K562 (cell line): ENCODE results near the gene KLHL33. TPM values are rescaled to one million over a fixed set of nuclear protein-coding genes. Genes with fewer than 3 reads are reported as not detected.

Experiments
- ATAC-seq: fragments of 200-7000 bp; cut with Tn5 transposase; 3 replicates; pipeline ENCODE4 v1.9.1; 2020; ENCODE audit warnings: moderate library complexity
- BruUV-seq: library from RNA; stranded (reverse); fragments of 400-500 nt; replicated peaks from 2 replicates; lab custom pipeline; 2021; lab: Mats Ljungman, UMichigan
- CTCF ChIA-PET: fragments of 300-600 bp; formaldehyde crosslinking; extraction: SDS; loops from one replicate; lab custom pipeline; 2021; ENCODE audit warnings: low intra/inter-chr PET ratio; lab: Yijun Ruan, JAX
- POLR2A ChIA-PET: fragments of 300-600, 350-650 bp; sonication (Branson Sonifier 250); formaldehyde crosslinking; extraction: SDS; loops from one replicate; lab custom pipeline; 2021; ENCODE audit warnings: antibody characterized with exemption, inconsistent platforms; lab: Yijun Ruan, JAX
- DNase-seq, 4 experiments: peaks; one replicate each; pipeline versions ENCODE4 v3.0.0 to v3.0.0-alpha.2; 2011 to 2018; ENCODE audit warnings: low spot score in 3 of 4, mixed read lengths in 3 of 4; ENCODE audit errors: extremely low read depth in 1 of 4
- FAIRE-seq: peaks from 2 replicates; lab custom pipeline; 2011; peaks lifted over from hg19 to GRCh38; lab: Jason Lieb, UNC
- H2AFZ ChIP-seq: 2 replicates; pipeline ENCODE4 v1.6.0; 2011; ENCODE audit warnings: low read depth, low read length, control low read depth, inconsistent platforms
- H3K27ac ChIP-seq: fragments of 200-600 bp; 3 replicates; pipeline ENCODE4 v1.8.0; 2011; ENCODE audit warnings: low read depth, mild to moderate bottlenecking, control low read depth, inconsistent platforms, low read length, moderate library complexity, mixed read lengths; ENCODE audit errors: extremely low read depth
- H3K27me3 ChIP-seq, 2 experiments: fragments of 300-600 bp in 1 of 2; 2 replicates in 1 of 2; 3 replicates in 1 of 2; pipeline versions ENCODE4 v1.6.0 to v1.8.0; 2011; ENCODE audit warnings: inconsistent platforms in 2 of 2, low read length in 2 of 2, mild to moderate bottlenecking in 1 of 2, mixed read lengths in 1 of 2, moderate library complexity in 1 of 2; ENCODE audit not compliant: control insufficient read depth in 2 of 2, insufficient read depth in 2 of 2
- H3K36me3 ChIP-seq: fragments of 300-600 bp; 3 replicates; pipeline ENCODE4 v1.8.0; 2011; ENCODE audit warnings: mild to moderate bottlenecking, low read length, inconsistent platforms; ENCODE audit not compliant: control insufficient read depth, insufficient read depth
- H3K4me1 ChIP-seq, 2 experiments: fragments of 200-600 bp in 1 of 2; replicated peaks in 1 of 2; 2 replicates in 1 of 2; 3 replicates in 1 of 2; pipeline versions ENCODE4 v1.5.1 to v1.8.0; 2011; ENCODE audit warnings: inconsistent platforms in 2 of 2, low read length in 2 of 2, mild to moderate bottlenecking in 1 of 2, mixed read lengths in 1 of 2, moderate library complexity in 1 of 2; ENCODE audit not compliant: control insufficient read depth in 2 of 2, insufficient read depth in 2 of 2
- H3K4me2 ChIP-seq: 2 replicates; pipeline ENCODE4 v1.6.1; 2011; ENCODE audit warnings: low read length, control low read depth, inconsistent platforms, mixed read lengths; ENCODE audit not compliant: insufficient read depth
- H3K4me3 ChIP-seq: fragments of 200-600 bp; sonication (generic), shearing (Covaris generic); 2 replicates; pipeline ENCODE4 v1.5.1; 2016; ENCODE audit warnings: control low read depth, inconsistent platforms
- H3K79me2 ChIP-seq: fragments of 200-600 bp; 3 replicates; pipeline ENCODE4 v1.8.0; 2011; ENCODE audit warnings: low read length, inconsistent platforms; ENCODE audit not compliant: control insufficient read depth, insufficient read depth
- H3K9ac ChIP-seq, 2 experiments: 2 replicates each; pipeline versions ENCODE4 v1.6.0 to v1.6.1; 2011; ENCODE audit warnings: low read depth in 2 of 2, low read length in 2 of 2, control low read depth in 1 of 2, inconsistent platforms in 1 of 2, mild to moderate bottlenecking in 1 of 2, mixed read lengths in 1 of 2; ENCODE audit not compliant: insufficient read depth in 1 of 2
- H3K9me1 ChIP-seq: one replicate; pipeline ENCODE4 v1.6.0; 2011; ENCODE audit warnings: inconsistent platforms, mild to moderate bottlenecking, low read length, moderate library complexity; ENCODE audit not compliant: control insufficient read depth, insufficient read depth
- H3K9me3 ChIP-seq: replicated peaks from 2 replicates; pipeline ENCODE4 v1.5.1; 2011; ENCODE audit warnings: low read depth, low read length, inconsistent platforms; ENCODE audit not compliant: control insufficient read depth, insufficient read depth
- H4K20me1 ChIP-seq: replicated peaks from 2 replicates; pipeline ENCODE4 v1.6.1; 2011; ENCODE audit warnings: low read length, inconsistent platforms, mixed read lengths; ENCODE audit not compliant: control insufficient read depth, insufficient read depth
- DEAF1 ChIP-seq: fragments of 450-650 bp; formaldehyde crosslinking; IDR thresholded peaks from 2 replicates; pipeline ENCODE4 v1.4.0; 2020; ENCODE audit warnings: mild to moderate bottlenecking, moderate library complexity
- E2F1 ChIP-seq: sonication (generic); formaldehyde crosslinking; IDR thresholded peaks from 2 replicates; pipeline ENCODE4 v1.8.1; 2023; ENCODE audit warnings: mild to moderate bottlenecking, missing genetic modification reagents, moderate library complexity
- HCFC1 ChIP-seq: IDR thresholded peaks from 2 replicates; pipeline ENCODE4 v1.6.1; 2012; ENCODE audit warnings: low read depth, low read length, improper control_type of control experiment
- MAFG ChIP-seq: fragments of 450-650 bp; conservative IDR thresholded peaks from 2 replicates; pipeline ENCODE4 v1.6.1; 2016; ENCODE audit warnings: missing genetic modification characterization, missing compliant biosample characterization
- RFX1 ChIP-seq: fragments of 450-650 bp; IDR thresholded peaks from 2 replicates; pipeline ENCODE4 v1.6.1; 2016; ENCODE audit warnings: mild to moderate bottlenecking, moderate library complexity
- SMARCC2 ChIP-seq: fragments of 450-650 bp; IDR thresholded peaks from 2 replicates; pipeline ENCODE4 v1.6.1; 2017; ENCODE audit warnings: antibody characterized with exemption, moderate library complexity, mild to moderate bottlenecking, low read depth
- TARDBP ChIP-seq: fragments of 450-650 bp; IDR thresholded peaks from 2 replicates; pipeline ENCODE4 v1.6.1; 2016
- TOE1 ChIP-seq, 2 experiments: fragments of 450-650 bp in 1 of 2; sonication (generic) in 1 of 2; formaldehyde crosslinking in 1 of 2; IDR thresholded peaks; 2 replicates each; pipeline versions ENCODE4 v1.7.1 to v1.8.0; 2016 to 2022; ENCODE audit warnings: borderline replicate concordance in 2 of 2, mild to moderate bottlenecking in 2 of 2, antibody characterized with exemption in 1 of 2, inconsistent platforms in 1 of 2, low read depth in 1 of 2, missing genetic modification reagents in 1 of 2, moderate library complexity in 1 of 2
- WGBS: fragments of 100-300 bp; shearing (Covaris generic); methylation state at CpG from one replicate; pipeline ENCODE4 v1.1.6; 2016; ENCODE audit warnings: low coverage, mixed read lengths; ENCODE audit not compliant: insufficient coverage; ENCODE audit errors: missing lambda C conversion rate; 5-methylcytosine and 5-hydroxymethylcytosine counted together
- in situ Hi-C: fragments of 300-500 bp; cut with MboI; formaldehyde crosslinking; loops from 4 replicates; pipeline ENCODE4 v1.15.0; 2018; ENCODE audit warnings: inconsistent platforms, mixed read lengths
- intact Hi-C: fragments of 100-400 bp; cut with micrococcal nuclease; formaldehyde crosslinking; loops from 2 replicates; pipeline ENCODE4 v1.14.2; 2022
- polyA plus RNA-seq, 8 experiments: library from polyadenylated mRNA; depleted of rRNA in 4 of 8; stranded (reverse) in 5 of 8; unstranded in 3 of 8; fragments of >200 nt; fragmentation: Nextera tagmentation in 2 of 8; fragmentation: Illumina TruSeq in 1 of 8; extraction: Ambion mirVana in 2 of 8; extraction: Trizol in 1 of 8; gene quantifications; 2 replicates each; pipeline versions ENCODE4 v1.2.1 to v1.2.3, GENCODE V29; 2011 to 2014; ENCODE audit warnings: inconsistent platforms in 1 of 8, missing spikeins in 1 of 8
- total RNA-seq, 7 experiments: library from RNA; depleted of rRNA in 6 of 7; stranded (reverse); fragments of >200 nt in 6 of 7; fragmentation: Illumina TruSeq in 2 of 7; extraction: Trizol in 2 of 7; gene quantifications; 2 replicates each; pipeline versions ENCODE4 v1.2.1 to v1.2.3, GENCODE V29; 2011 to 2021; ENCODE audit warnings: low replicate concordance in 1 of 7
- TF ChIP-seq, protein P1 (sequence below): sonication (generic); formaldehyde crosslinking; IDR thresholded peaks from 2 replicates; pipeline ENCODE4 v1.5.0; 2020; ENCODE audit warnings: missing genetic modification reagents
- TF ChIP-seq, protein P2 (sequence below): fragments of 450-650 bp; IDR thresholded peaks from 2 replicates; pipeline ENCODE4 v1.6.1; 2014; ENCODE audit warnings: low read depth, mild to moderate bottlenecking, moderate library complexity, borderline replicate concordance
- TF ChIP-seq, protein P3 (sequence below): sonication (generic); formaldehyde crosslinking; IDR thresholded peaks from 2 replicates; pipeline ENCODE4 v1.8.1; 2023; ENCODE audit warnings: mild to moderate bottlenecking, missing genetic modification reagents
- TF ChIP-seq, protein P4 (sequence below): fragments of 250-450 bp; sonication (Bioruptor Pico); IDR thresholded peaks from 2 replicates; pipeline ENCODE4 v1.4.0; 2020; ENCODE audit warnings: borderline replicate concordance

The KLHL33 gene
- total and polyA plus RNA-seq, 9 of the 15 experiments (the other 6 are each of a cell fraction or from before 2014, with no cell fraction given) = 0.04 to 0.27 (median 0.13) TPM; not detected in 6

DNA sequence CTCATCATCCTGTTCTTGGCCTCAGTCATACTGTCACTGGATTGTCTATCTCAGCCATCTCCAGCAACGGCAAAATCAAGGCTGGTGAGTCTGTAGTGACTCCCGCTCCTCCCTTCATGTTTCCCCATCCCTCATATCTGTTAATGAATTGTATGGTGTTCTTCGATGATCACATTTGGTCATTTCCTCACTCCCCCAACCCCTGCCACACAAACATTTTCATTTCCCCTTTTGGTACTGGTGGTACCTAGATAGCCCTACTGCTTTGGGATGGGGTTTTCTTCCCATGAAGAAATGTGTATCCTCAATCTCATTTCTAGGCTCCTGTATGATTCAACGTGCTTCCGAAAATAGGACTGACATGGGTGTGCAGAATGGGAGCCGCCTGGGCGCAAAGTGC, 2.7 kb upstream of the KLHL33 start:
- no peaks in the 10 kb centered on the region for H3K79me2 ChIP-seq
- BruUV-seq = no TSS peak
- POLR2A ChIA-PET = no interaction called here
- DNase-seq (no peak), FAIRE-seq (no peak), ATAC-seq (no peak)
- no peak overlapping the region for H3K9ac ChIP-seq
- in situ Hi-C loops (no loop called here), intact Hi-C loops (no loop called here)
- TF ChIP-seq TARDBP (no peak), TOE1 (IDR thresholded peaks at IDR 0.05; ENCODE audit: borderline replicate concordance) (no peak), TOE1 (CRISPR knock-in tag; IDR thresholded peaks at IDR 0.05; ENCODE audit: borderline replicate concordance, low read depth) (no peak), MAFG (tag) (no peak), DEAF1 (no peak), RFX1 (no peak), HCFC1 (no peak), SMARCC2 (no peak), E2F1 (CRISPR knock-in tag) (no peak)
- TF ChIP-seq, protein P1, sequence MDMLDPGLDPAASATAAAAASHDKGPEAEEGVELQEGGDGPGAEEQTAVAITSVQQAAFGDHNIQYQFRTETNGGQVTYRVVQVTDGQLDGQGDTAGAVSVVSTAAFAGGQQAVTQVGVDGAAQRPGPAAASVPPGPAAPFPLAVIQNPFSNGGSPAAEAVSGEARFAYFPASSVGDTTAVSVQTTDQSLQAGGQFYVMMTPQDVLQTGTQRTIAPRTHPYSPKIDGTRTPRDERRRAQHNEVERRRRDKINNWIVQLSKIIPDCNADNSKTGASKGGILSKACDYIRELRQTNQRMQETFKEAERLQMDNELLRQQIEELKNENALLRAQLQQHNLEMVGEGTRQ (CRISPR knock-in tag) = no peak
- TF ChIP-seq, protein P2, sequence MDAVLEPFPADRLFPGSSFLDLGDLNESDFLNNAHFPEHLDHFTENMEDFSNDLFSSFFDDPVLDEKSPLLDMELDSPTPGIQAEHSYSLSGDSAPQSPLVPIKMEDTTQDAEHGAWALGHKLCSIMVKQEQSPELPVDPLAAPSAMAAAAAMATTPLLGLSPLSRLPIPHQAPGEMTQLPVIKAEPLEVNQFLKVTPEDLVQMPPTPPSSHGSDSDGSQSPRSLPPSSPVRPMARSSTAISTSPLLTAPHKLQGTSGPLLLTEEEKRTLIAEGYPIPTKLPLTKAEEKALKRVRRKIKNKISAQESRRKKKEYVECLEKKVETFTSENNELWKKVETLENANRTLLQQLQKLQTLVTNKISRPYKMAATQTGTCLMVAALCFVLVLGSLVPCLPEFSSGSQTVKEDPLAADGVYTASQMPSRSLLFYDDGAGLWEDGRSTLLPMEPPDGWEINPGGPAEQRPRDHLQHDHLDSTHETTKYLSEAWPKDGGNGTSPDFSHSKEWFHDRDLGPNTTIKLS = no peak
- TF ChIP-seq, protein P3, sequence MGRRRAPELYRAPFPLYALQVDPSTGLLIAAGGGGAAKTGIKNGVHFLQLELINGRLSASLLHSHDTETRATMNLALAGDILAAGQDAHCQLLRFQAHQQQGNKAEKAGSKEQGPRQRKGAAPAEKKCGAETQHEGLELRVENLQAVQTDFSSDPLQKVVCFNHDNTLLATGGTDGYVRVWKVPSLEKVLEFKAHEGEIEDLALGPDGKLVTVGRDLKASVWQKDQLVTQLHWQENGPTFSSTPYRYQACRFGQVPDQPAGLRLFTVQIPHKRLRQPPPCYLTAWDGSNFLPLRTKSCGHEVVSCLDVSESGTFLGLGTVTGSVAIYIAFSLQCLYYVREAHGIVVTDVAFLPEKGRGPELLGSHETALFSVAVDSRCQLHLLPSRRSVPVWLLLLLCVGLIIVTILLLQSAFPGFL (CRISPR knock-in tag) = no peak
- TF ChIP-seq, protein P4, sequence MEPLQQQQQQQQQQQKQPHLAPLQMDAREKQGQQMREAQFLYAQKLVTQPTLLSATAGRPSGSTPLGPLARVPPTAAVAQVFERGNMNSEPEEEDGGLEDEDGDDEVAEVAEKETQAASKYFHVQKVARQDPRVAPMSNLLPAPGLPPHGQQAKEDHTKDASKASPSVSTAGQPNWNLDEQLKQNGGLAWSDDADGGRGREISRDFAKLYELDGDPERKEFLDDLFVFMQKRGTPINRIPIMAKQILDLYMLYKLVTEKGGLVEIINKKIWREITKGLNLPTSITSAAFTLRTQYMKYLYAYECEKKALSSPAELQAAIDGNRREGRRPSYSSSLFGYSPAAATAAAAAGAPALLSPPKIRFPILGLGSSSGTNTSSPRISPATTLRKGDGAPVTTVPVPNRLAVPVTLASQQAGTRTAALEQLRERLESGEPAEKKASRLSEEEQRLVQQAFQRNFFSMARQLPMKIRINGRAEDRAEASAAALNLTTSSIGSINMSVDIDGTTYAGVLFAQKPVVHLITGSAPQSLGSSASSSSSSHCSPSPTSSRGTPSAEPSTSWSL (CRISPR knock-in tag) = no peak
- no peaks in the 10 kb centered on the region for H4K20me1 ChIP-seq
- no peak overlapping the region for H3K4me3 ChIP-seq
- no peaks in the 10 kb centered on the region for H3K9me3 ChIP-seq
- no peaks in the 10 kb centered on the region for H3K36me3 ChIP-seq
- no peak overlapping the region for H2AFZ ChIP-seq
- no peak overlapping the region for H3K4me2 ChIP-seq
- no peaks in the 10 kb centered on the region for H3K9me1 ChIP-seq
- peaks cover 6 to 7% of the 10 kb centered on the region in 2 experiments; a peak in 4 of 5 replicates for H3K4me1 ChIP-seq
- H3K27me3 ChIP-seq = no peaks in the 10 kb centered on the region
- 46% methylated on average over 6 of the region's 7 CpGs for WGBS
- H3K27ac ChIP-seq = no peak overlapping the region
- CTCF ChIA-PET = no interaction called here
